Measurements from ENCODE around the gene STXBP5L. TPM values are rescaled to one million over a fixed set of nuclear protein-coding genes. Genes with fewer than 3 reads are reported as not detected.

The STXBP5L gene
- not detected for total RNA-seq

DNA sequence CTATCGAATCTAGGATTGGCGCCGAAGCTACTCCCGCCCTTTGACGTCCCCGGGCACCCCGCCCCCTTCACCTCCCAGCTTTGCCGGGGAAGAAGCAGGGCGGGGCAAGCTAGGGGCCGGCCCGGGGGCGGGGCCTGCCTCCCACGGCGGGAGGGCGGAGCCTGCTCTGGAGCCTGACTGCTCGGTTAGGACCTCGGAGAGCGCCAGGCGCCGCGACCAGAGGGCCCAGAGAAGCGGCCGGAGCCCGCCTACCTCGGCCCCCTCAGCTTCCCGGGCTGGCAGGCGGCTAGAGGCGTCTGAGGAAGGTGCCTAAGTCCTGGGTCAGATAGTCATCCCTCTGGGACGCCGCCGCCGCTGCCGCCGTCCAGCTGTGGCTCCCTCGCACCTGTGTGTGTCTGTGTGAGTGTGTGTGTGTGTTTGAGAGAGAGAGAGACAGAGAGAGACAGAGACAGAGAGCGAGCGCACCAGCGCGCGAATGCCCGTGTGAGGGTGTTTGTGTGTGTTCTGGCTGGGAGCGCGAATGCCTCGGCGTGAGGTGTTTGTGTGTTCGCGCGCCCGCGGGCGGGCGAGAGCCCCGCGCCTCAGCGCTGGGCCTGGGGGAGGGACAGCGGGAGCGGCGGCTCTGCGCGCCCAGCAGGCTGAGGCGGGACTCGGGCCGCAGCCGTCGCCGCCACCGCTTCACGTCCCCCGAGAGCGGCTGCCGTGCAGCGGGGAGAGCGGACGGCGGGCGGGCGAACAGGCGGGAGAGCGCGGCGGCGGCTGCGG is at the start of gene STXBP5L:
STXBP5L (plus strand) TSS at position 176 of the 765 bp plus-strand sequence. CDS start 1,374 bp downstream, outside the sequence.
- POLR2A ChIA-PET: no interaction called here
- H3K36me3 Mint-ChIP-seq (ENCODE audit: low read depth): no peaks in the 10 kb centered on the region
- CTCF ChIA-PET: no interaction called here
- H3K27ac Mint-ChIP-seq: no peak within 1 kb of the TSS
- TF ChIP-seq, protein P1, sequence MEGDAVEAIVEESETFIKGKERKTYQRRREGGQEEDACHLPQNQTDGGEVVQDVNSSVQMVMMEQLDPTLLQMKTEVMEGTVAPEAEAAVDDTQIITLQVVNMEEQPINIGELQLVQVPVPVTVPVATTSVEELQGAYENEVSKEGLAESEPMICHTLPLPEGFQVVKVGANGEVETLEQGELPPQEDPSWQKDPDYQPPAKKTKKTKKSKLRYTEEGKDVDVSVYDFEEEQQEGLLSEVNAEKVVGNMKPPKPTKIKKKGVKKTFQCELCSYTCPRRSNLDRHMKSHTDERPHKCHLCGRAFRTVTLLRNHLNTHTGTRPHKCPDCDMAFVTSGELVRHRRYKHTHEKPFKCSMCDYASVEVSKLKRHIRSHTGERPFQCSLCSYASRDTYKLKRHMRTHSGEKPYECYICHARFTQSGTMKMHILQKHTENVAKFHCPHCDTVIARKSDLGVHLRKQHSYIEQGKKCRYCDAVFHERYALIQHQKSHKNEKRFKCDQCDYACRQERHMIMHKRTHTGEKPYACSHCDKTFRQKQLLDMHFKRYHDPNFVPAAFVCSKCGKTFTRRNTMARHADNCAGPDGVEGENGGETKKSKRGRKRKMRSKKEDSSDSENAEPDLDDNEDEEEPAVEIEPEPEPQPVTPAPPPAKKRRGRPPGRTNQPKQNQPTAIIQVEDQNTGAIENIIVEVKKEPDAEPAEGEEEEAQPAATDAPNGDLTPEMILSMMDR (IDR thresholded peaks at IDR 0.05): no peak
- H3K9me3 Mint-ChIP-seq: no peaks in the 10 kb centered on the region
- H3K4me1 Mint-ChIP-seq (ENCODE audit: low read depth): peaks cover 14% of the 10 kb centered on the region
- H3K27me3 Mint-ChIP-seq: peaks cover 36% of the 10 kb centered on the region
- peak within 1 kb of the TSS; percentile 70 for H3K4me3 Mint-ChIP-seq
- ATAC-seq (peak; percentile 99), DNase-seq (peak; percentile 71)
- intact Hi-C loops (cut with micrococcal nuclease): no loop called here

DNA sequence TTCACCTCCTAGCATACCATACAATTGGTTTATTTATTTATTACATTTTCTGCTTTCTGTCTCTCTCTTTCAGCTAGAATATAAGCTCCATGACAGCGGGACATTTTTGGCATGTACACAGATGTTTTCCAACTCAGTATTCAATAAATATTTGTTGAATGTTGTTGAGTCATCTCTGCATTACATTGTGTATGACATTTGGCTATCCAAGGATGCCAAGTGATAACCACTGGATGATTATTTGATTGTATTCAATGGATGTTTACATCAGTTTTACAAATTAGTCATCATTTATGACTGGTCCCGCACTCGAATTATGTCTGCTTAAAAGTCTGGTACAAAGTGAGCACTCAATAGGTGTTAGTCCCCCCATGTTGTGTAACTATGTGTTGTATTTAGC is 49.5 kb upstream of the STXBP5L start:
- Mint-ChIP-seq H3K4me1 (ENCODE audit: low read depth) (no peaks in the 10 kb centered on the region), H3K27ac (no peak overlapping the region), H3K9me3 (no peaks in the 10 kb centered on the region), H3K4me3 (no peak overlapping the region), H3K36me3 (ENCODE audit: low read depth) (no peaks in the 10 kb centered on the region), H3K27me3 (peaks cover 7% of the 10 kb centered on the region)
- DNase-seq: no peak
- POLR2A ChIA-PET: no interaction called here
- TF ChIP-seq, protein P1 (IDR thresholded peaks at IDR 0.05): no peak
- intact Hi-C loops (cut with micrococcal nuclease): no loop called here
- ATAC-seq: no peak
- CTCF ChIA-PET: no interaction called here

DNA sequence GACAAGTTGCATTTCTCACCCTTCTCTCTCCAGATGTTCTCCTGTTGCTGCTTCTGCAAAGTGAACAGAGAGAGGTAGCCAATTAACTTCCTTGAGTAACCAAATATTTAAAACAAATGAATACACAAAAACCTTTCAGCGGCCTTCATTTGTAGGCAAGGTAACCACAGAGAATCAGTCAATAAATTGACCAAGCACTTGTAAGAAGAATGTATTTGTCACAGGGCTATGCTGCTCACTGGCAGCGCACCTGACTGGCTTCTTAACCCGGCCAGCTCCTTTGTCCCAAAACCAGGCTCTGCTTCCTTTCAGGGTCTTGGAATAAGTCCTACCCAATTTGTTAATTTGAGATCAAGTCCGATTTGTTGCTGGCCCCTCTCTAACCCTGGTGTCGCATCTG is 43.5 kb upstream of the STXBP5L start:
- POLR2A ChIA-PET: interaction anchor here (0.6 kb wide), 1 partner anchor 512 kb away, joined by 3 read pairs; no protein-coding TSS in a partner anchor
- no peak for ATAC-seq
- intact Hi-C loops (cut with micrococcal nuclease): no loop called here

DNA sequence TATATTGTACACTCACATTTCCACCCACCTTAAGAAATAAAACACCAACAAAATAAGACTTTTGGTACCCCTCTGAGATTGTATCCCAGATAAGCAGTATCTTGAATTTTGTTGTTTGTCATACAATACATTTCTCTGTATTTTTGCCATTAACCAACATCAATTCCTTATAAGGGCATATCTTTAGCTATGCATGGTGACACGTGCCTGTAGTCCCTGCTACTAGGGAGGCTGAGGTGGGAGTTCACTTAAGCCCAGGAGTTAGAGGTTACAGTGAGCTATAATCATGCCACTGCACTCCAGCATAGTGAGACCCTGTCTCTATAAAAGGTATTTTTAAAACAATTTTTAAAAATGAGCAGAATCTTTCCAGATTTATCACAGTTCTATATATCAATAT is 32.5 kb upstream of the STXBP5L start:
- H3K4me3 Mint-ChIP-seq: no peak overlapping the region
- POLR2A ChIA-PET: no interaction called here
- no peaks in the 10 kb centered on the region for H3K9me3 Mint-ChIP-seq
- no peaks in the 10 kb centered on the region for H3K4me1 Mint-ChIP-seq (ENCODE audit: low read depth)
- H3K36me3 Mint-ChIP-seq (ENCODE audit: low read depth): no peaks in the 10 kb centered on the region
- no peak overlapping the region for H3K27ac Mint-ChIP-seq
- ATAC-seq: no peak
- CTCF ChIA-PET: no interaction called here
- intact Hi-C loops (cut with micrococcal nuclease): no loop called here
- no peak for DNase-seq
- TF ChIP-seq, protein P1 (IDR thresholded peaks at IDR 0.05): no peak
- peaks cover 10% of the 10 kb centered on the region for H3K27me3 Mint-ChIP-seq

More for the DNA sequence above, 43.5 kb upstream of the STXBP5L start:
- CTCF ChIA-PET: no interaction called here
- TF ChIP-seq, protein P1 (IDR thresholded peaks at IDR 0.05): no peak
- no peak for DNase-seq
- H3K4me3 Mint-ChIP-seq: no peak overlapping the region
- H3K36me3 Mint-ChIP-seq (ENCODE audit: low read depth): no peaks in the 10 kb centered on the region
- H3K27me3 Mint-ChIP-seq: peaks cover 10% of the 10 kb centered on the region
- no peak overlapping the region for H3K27ac Mint-ChIP-seq
- no peaks in the 10 kb centered on the region for H3K4me1 Mint-ChIP-seq (ENCODE audit: low read depth)
- no peaks in the 10 kb centered on the region for H3K9me3 Mint-ChIP-seq

DNA sequence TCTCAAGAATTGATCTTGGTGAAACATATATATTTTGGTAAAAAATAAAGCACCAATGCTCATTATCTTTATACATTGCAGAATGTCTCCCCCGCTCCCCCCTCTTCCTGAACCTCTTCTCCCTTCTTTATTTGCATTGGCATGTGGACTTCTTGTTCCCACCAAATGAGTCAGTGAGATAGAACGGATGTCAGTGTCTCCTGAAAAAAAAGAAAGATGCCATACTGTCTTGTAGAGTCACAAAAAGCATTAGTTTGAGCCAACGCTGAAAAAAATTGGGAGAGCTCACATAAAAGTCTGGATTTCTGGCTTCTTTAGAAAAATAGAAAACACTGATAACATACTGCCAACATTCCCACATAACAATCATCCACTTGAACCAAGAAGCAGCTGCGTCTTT is 32.0 kb upstream of the STXBP5L start:
- TF ChIP-seq, protein P1 (IDR thresholded peaks at IDR 0.05): no peak
- ChIA-PET POLR2A (no interaction called here), CTCF (no interaction called here)
- no peak overlapping the region for H3K27ac Mint-ChIP-seq
- DNase-seq (no peak), ATAC-seq (no peak)
- peaks cover 10% of the 10 kb centered on the region for H3K27me3 Mint-ChIP-seq
- H3K4me3 Mint-ChIP-seq: no peak overlapping the region
- no peaks in the 10 kb centered on the region for H3K36me3 Mint-ChIP-seq (ENCODE audit: low read depth)
- no peaks in the 10 kb centered on the region for H3K9me3 Mint-ChIP-seq
- intact Hi-C loops (cut with micrococcal nuclease): no loop called here
- H3K4me1 Mint-ChIP-seq (ENCODE audit: low read depth): no peaks in the 10 kb centered on the region

Measured in activated CD8-positive, alpha-beta T cell treated with anti-CD3 and anti-CD28 coated beads for 36 hours (primary cell).